SK-N-SH treated with all-trans-retinoic acid at 6 μM for 48 hours (cell line): ENCODE data around the gene SLX1A.

ENCODE experiments used
- ATAC-seq: fragments of 200-7000 bp; cut with Tn5 transposase; 3 replicates; pipeline ENCODE4 v1.9.1; 2020; ENCODE audit warnings: mild to moderate bottlenecking, moderate library complexity
- ARNTL ChIP-seq: fragments of 450-650 bp; formaldehyde crosslinking; IDR thresholded peaks from 2 replicates; pipeline ENCODE4 v1.5.0; 2020; ENCODE audit warnings: low read depth, mild to moderate bottlenecking, moderate library complexity, borderline replicate concordance
- CREB5 ChIP-seq: fragments of 250-450 bp; sonication (Bioruptor Pico); IDR thresholded peaks from 2 replicates; pipeline ENCODE4 v1.5.1; 2020; ENCODE audit warnings: low read depth, mild to moderate bottlenecking, moderate library complexity
- CSDC2 ChIP-seq: fragments of 250-450 bp; sonication (Bioruptor Pico); IDR thresholded peaks from 2 replicates; pipeline ENCODE4 v1.5.0; 2020; ENCODE audit warnings: mild to moderate bottlenecking, moderate library complexity
- ESRRG ChIP-seq: fragments of 250-450 bp; sonication (Bioruptor Pico); IDR thresholded peaks from 2 replicates; pipeline ENCODE4 v1.6.1; 2021; ENCODE audit warnings: mild to moderate bottlenecking
- GLIS3 ChIP-seq: fragments of 250-450 bp; sonication (Bioruptor Pico); IDR thresholded peaks from 2 replicates; pipeline ENCODE4 v1.5.0; 2020; ENCODE audit warnings: mild to moderate bottlenecking, moderate library complexity
- ISL1 ChIP-seq: fragments of 250-450 bp; sonication (Bioruptor Pico); IDR thresholded peaks from 2 replicates; pipeline ENCODE4 v2.1.2; 2022; ENCODE audit warnings: mild to moderate bottlenecking, moderate library complexity
- OSR1 ChIP-seq: fragments of 250-450 bp; sonication (Bioruptor Pico); IDR thresholded peaks from 2 replicates; pipeline ENCODE4 v1.8.0; 2022; ENCODE audit warnings: moderate library complexity, mild to moderate bottlenecking, inconsistent platforms
- PATZ1 ChIP-seq: fragments of 250-450 bp; sonication (Bioruptor Pico); IDR thresholded peaks from 2 replicates; pipeline ENCODE4 v1.8.0; 2020; ENCODE audit warnings: mild to moderate bottlenecking, moderate library complexity, borderline replicate concordance
- POU6F1 ChIP-seq: fragments of 250-450 bp; sonication (Bioruptor Pico); IDR thresholded peaks from 2 replicates; pipeline ENCODE4 v1.8.0; 2021; ENCODE audit warnings: low read depth, mild to moderate bottlenecking, moderate library complexity, borderline replicate concordance
- PPARA ChIP-seq: fragments of 250-450 bp; sonication (Bioruptor Pico); IDR thresholded peaks from 2 replicates; pipeline ENCODE4 v1.5.0; 2020; ENCODE audit warnings: mild to moderate bottlenecking, borderline replicate concordance
- RARB ChIP-seq: fragments of 250-450 bp; sonication (Bioruptor Pico); IDR thresholded peaks from 2 replicates; pipeline ENCODE4 v1.8.0; 2021; ENCODE audit warnings: mild to moderate bottlenecking, moderate library complexity
- SNAI2 ChIP-seq: fragments of 250-450 bp; sonication (Bioruptor Pico); IDR thresholded peaks from 2 replicates; pipeline ENCODE4 v1.5.0; 2020; ENCODE audit warnings: mild to moderate bottlenecking, moderate library complexity
- TOX ChIP-seq: fragments of 250-450 bp; sonication (Bioruptor Pico); IDR thresholded peaks from 2 replicates; pipeline ENCODE4 v1.8.0; 2021; ENCODE audit warnings: mild to moderate bottlenecking, moderate library complexity, borderline replicate concordance
- TSHZ2 ChIP-seq: fragments of 250-450 bp; sonication (Bioruptor Pico); IDR thresholded peaks from 2 replicates; pipeline ENCODE4 v1.5.0; 2020; ENCODE audit warnings: mild to moderate bottlenecking, moderate library complexity
- ZC3H10 ChIP-seq: fragments of 250-450 bp; sonication (Bioruptor Pico); IDR thresholded peaks from 2 replicates; pipeline ENCODE4 v1.5.1; 2021; ENCODE audit warnings: mild to moderate bottlenecking, moderate library complexity
- ZFP3 ChIP-seq: fragments of 250-450 bp; sonication (Bioruptor Pico); IDR thresholded peaks from 2 replicates; pipeline ENCODE4 v1.5.0; 2020; ENCODE audit warnings: mild to moderate bottlenecking, moderate library complexity
- ZFP30 ChIP-seq: fragments of 450-650 bp; formaldehyde crosslinking; IDR thresholded peaks from 2 replicates; pipeline ENCODE4 v1.5.0; 2022; ENCODE audit warnings: mild to moderate bottlenecking, moderate library complexity
- ZNF565 ChIP-seq: fragments of 450-650 bp; formaldehyde crosslinking; conservative IDR thresholded peaks from 2 replicates; pipeline ENCODE4 v1.5.0; 2020; ENCODE audit warnings: low read depth, mild to moderate bottlenecking, moderate library complexity
- ZNF70 ChIP-seq: fragments of 450-650 bp; formaldehyde crosslinking; IDR thresholded peaks from 2 replicates; pipeline ENCODE4 v1.5.0; 2020; ENCODE audit warnings: mild to moderate bottlenecking, moderate library complexity
- ZNF8 ChIP-seq: fragments of 450-650 bp; formaldehyde crosslinking; IDR thresholded peaks from 2 replicates; pipeline ENCODE4 v1.5.0; 2020; ENCODE audit warnings: mild to moderate bottlenecking, moderate library complexity

The SLX1A gene

GRCh38 chr16:30184096-30184890, 9.4 kb upstream of the SLX1A start (continued):
- TF ChIP-seq CREB5 (CRISPR knock-in tag) (no peak), CSDC2 (no peak), ZFP30 (CRISPR knock-in tag) (no peak)

GRCh38 chr16:30184891-30185682, 8.6 kb upstream of the SLX1A start:
- TF ChIP-seq ZNF70 (CRISPR knock-in tag) (no peak), POU6F1 (CRISPR knock-in tag) (no peak), ISL1 (CRISPR knock-in tag) (no peak), ZFP3 (CRISPR knock-in tag) (no peak), ZC3H10 (no peak), RARB (CRISPR knock-in tag) (no peak), TOX (CRISPR knock-in tag) (no peak), CREB5 (CRISPR knock-in tag) (no peak), CSDC2 (no peak), ARNTL (CRISPR knock-in tag) (no peak), PATZ1 (CRISPR knock-in tag) (no peak), SNAI2 (CRISPR knock-in tag) (no peak), ESRRG (no peak), OSR1 (CRISPR knock-in tag) (no peak), ZFP30 (CRISPR knock-in tag) (no peak), ZNF8 (CRISPR knock-in tag) (no peak), ZNF565 (CRISPR knock-in tag) (no peak), PPARA (CRISPR knock-in tag) (no peak), TSHZ2 (CRISPR knock-in tag) (no peak), GLIS3 (CRISPR knock-in tag) (no peak)
- no peak for ATAC-seq
